GM19397 (cell line): ENCODE data around the gene TMEM184A.
"Not testable (repeated sequence)": the region's sequence is repeated elsewhere in the genome, so short reads cannot be mapped to it uniquely, and the experiment has no call there.

Experiments
- ATAC-seq: cut with Tn5 transposase; IDR thresholded peaks from one replicate; pipeline ENCODE4 v1.9.1; 2021; ENCODE audit warnings: mild to moderate bottlenecking, moderate library complexity; ENCODE audit not compliant: unreplicated experiment

Gene TMEM184A

DNA sequence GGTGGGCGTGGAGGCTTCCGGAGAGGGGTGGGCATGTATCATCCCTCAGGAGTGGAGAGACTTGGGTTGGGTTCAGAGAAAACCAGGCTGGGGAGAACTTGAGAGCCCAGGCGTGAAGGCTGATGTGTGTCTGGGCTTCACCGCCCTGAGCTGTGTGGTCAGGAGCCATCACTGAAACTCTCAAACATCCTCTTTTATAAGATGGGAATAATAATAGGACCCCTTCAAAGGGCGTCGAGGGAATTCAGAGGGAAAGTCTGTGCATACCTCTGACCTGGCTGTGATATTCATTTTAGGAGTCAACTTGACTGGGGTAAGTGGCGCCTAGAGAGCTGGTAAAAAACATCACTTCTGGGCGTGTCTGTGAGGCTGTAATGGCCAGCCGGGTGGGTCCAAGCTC is 34.9 kb upstream of the TMEM184A start:
- no peak for ATAC-seq

DNA sequence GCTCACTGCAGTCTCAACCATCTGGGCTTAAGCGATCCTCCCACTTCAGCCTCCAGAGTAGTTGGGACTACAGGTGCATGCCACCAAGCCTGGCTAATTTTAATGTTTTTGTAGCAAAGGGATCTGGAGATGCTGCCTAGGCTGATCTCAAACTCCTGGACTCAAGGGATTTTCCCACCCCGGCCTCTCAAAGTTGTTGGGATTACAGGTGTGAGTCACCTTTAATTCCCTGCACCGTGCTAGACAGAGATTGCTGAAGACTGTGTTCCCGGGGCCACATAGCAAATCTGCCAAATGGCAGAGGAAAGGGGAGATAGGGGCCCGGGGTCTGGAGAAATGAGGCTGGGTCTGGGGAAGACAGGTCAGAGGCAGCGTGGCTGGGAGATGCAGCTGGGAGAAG is 34.5 kb upstream of the TMEM184A start:
- ATAC-seq = no peak

DNA sequence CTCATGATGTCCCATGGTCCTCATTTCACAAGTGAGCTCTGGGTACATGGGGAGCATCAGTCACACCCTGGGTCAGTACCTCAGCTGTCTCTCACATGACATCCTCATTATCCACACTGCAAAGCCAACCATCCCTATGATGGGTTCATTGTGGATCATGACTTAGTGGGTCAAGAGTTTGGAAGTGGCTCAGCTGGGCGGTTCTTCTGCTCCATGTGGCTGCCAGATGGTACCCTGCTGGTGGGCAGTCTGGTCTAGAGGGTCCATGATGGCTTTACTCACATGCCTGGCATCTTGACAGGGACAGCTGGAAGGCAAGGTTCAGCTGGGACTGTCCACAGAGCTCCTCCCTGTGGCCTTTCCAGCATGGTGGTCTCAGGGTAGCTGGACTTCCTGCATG is 33.0 kb upstream of the TMEM184A start:
- ATAC-seq = no peak

DNA sequence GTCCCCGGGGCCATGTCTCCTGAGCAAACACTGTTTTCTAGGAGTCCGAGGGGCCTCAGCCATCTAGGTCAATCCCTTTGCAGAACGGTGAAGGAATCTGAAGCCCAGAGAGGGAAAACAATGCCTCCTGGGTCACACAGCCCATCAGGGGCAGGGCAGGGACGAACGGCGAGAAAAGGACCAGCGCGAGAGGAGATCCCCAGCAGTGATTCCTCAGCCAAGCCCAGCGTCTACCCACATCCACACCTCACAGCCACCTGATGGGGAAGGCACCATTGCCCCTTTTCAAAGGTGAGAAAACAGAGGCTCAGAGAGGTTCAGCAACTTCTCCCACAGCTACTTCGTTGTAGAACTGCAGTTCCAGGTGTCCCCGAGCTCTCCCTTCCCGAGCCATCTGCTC is 31.7 kb upstream of the TMEM184A start:
- no peak for ATAC-seq

DNA sequence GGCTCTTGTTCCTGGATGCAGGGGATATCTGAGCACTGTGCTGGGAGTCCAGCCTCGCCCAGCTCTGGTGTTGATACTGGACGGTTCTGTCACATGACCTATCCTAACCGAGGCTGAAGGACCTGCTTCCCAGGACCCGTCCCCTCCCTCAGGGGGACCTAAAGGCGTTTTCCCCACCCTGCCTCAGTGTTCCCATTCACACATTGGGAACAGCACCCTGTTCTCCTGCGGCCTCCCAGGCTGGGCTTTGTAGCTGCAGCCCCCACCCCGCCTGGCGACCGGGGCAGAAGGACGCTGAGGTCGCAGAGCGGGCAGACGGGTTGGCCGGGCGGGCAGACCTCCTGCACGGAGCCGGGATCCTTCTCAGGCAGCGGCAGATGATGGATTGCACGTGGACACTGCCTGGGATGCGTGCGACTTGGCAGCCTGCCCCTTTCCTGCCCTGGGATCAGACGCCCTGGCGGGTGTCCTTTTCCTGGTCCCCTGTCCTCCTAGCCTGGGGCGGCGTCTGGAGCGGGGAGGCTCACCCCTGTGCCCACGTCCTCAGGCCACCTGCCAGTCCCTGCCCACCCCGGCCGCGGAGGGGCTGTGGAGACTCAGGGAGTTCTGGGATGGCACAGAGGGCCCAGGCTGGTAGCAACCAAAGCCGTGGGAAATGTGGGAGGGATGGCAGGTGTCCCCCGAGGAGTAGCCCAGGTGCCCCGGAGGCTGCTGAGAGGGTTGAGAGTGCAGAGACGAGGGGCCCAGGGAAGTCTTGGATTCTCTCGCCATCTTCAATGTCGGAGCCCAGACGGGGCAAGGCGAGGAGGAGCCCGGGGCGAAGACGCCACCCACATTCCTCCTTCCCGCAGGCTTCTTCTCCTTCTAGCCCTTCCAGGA is 31.1 kb upstream of the TMEM184A start:
- no peak for ATAC-seq

DNA sequence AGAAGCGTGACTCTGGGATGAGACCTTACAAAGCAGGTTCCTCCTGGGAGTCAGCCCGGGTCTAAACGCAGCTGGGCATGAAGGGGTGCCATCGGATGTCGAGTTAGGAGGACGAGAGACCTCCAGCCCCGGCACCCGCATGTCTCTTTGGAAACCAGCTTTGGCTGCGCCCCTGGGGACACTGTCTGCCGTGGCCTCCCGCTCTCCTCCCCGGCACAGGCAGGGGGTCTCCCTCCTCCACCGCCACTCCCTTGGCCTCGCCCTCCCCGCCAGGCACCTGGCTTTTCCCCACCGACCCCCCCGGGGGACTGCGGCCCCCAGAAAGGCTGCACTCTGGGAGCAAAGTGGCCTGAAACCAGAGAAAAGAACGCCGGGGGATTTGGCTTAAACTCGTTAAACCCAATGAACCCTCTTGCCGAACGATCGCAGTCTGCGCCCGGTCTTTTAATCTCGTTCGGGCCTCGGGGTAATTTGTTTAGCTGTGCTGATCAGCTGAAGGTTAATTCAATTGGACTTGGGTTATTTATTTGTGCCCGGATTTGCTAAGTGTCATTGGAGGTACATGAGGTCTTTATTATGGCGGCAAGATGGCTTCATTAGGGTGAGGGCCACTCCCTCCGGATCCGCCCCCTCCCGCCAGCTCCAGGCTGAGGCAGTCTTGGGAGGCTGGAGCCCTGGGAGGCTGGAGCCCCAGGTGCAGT is 30.3 kb upstream of the TMEM184A start:
- no peak for ATAC-seq

DNA sequence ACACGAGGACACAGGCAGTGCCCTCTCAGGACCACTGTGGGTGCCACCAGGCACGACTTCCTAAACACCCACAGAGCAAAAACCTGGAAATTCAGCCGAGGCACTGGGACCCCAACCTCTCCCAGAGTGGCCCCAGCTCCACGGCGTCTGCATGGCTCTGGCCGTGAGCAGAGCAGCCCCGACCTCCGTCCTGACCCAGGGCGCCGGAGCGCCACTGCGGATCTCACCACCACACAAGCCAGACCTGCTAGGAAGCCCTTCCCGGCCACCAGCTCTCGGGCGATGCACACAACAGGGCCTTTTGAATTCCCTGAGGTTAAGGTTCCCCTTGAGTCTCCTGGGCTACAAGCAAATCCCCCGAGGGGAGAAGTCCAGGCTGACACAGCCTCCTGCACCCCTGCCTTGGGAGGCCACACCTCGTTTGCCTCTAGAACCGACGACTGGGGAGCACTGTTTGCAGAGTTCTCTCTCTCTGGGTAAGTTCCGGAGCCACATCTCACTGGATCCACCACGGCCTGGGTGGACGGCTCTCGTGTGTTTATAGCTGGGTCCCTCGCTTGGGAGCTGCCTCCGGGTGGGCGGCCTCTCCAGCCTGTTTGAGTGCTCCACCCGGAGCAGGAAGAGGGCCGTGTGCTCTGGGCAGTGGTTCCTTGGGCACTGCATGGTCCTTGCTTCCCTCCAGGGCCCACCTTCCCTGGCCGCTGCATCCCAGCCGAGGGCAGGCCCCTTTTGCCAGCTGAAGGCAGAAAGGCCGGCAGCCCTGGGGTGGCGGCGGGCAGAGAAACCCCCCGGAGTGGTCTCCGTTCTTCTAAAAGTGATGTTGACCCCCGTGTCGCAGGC is 29.4 kb upstream of the TMEM184A start:
- ATAC-seq = no peak

DNA sequence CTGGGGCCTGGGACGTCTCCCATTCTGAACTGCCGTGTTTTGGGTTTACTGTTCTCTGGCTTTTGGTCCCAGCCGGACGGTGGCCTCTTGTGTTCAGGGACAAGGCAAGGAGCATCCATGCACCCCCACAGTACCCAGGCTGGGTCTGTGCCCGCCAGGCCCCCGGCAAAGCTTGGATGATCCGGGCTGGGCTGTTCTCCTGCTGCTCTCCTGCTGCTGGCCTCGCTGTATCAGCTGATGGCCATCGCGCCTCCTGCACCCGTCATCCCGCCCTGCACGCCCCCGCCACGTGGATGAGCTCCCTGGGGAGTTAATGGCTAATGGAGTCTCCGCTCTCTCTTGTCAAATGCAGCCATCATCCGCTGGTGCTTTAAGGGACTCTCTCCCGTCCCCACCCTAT is 28.7 kb upstream of the TMEM184A start:
- ATAC-seq = no peak

DNA sequence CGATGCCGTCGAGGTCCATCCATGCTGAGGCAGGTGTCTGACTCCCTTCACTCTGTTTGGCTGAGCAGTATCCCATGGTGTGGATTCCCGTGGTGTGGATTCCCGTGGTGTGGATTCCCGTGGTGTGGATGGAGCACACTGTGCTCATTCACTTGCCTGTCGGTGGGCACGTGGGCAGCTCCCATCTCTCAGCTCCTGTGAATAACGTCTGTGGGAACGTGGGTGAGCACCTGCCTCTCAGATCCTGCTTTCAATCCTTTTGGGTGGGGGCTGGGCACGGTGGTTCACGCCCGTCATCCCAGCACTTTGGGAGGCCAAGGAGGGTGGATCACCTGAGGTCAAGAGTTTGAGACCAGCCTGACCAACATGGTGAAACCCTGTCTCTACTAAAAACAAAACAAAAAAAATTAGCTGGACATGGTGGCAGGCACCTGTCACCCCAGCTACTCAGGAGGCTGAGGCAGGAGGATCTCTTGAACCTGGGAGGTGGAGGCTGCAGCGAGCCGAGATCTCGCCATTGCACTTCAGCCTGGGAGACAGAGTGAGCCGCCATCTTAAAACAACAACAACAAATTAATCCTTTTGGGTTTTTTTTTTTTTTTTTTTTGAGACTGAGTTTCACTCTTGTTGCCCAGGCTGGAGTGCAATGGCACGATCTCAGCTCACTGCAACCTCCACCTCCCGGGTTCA is 27.4 kb upstream of the TMEM184A start:
- ATAC-seq = not testable (repeated sequence)

DNA sequence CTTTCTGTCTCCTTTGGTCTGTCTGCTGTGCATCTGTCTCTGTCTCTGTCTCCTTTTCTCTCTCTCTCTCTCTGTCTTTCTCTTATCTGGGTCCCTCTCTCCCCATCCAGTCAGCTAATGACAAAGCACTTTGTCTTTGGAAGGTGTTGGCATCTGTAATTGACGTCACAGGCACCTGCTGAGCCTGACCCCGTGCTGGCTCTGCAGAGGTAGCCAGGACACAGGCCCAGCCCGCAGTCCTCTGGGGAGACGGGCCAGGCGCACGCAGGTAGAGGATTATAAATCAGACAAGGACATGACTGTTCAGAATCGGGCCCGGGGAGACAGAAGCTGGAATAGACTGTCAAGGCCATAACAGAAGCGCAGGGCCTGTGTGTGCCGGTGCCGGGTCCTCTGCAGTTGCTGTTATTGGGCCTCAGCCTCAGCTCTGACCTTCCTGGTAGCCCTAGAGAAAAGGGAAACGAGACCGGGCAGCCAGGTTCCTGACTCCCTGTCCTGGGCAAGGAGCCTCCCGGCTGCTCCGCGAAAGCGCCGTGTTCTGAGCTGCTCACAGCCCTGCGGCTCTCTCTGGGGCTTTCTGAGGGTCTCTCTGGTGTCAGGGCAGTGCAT is 24.5 kb upstream of the TMEM184A start:
- ATAC-seq = no peak

DNA sequence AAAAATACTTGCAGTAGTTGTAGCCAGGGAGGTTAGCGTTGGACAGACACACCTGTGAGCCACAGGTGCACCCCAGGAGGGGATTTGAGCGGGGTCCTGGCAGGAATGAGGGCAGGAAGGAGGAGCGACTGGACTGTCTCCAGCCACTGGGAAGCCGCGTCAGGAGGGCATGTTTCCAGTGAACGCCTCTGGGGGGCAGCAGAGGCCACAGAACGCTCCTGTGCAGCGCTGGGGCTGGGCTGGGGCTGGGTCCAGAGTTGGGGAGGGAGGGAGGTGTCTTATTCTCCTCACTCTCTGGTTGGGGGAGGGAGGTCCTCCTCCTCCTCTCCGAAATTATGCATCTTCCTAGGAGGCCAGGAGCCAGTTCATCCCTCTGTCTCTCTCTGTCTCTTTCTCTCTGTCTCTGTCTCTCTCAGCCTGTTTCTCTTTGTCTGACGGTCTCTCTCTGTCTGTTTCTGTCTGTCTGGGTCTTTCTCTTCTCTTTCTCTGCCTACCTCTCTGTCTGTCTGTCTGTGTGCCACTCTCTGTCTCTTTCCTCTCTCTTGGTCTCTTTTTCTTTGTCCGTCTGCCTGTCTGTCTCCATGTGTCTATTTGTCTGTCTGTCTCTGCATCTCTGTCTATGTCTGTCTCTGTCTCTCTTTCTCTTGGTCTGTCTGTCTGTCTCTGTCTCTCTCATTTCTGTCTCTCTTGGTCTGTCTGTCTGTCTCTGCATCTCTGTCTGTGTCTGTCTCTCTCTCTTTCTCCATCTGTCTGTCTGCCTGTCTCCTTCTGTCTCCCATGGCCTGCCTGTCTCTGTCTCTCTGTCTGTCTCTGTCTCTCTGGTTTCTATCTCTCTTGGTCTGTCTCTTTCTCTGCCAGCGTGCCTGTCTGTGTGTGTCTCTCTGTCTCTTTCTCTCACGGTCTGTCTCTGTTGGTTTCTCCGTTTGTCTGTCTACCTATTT is 23.7 kb upstream of the TMEM184A start:
- no peak for ATAC-seq

DNA sequence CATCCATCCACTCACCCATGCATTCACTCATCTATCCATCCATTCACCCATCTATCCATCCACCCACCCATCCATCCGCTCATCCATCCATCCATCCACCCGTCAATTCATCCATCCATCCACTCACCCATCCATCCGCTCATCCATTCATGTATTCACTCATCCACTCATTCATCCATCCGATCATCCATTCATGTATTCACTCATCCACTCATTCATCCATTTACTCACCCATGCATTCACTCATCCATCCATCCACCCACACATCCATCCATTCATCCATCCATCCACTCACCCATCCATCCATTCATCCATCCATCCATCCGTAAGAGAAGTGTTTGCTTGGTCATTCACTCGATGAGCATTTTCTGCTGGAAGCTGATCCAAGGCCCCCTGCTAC is 22.5 kb upstream of the TMEM184A start:
- ATAC-seq = no peak

DNA sequence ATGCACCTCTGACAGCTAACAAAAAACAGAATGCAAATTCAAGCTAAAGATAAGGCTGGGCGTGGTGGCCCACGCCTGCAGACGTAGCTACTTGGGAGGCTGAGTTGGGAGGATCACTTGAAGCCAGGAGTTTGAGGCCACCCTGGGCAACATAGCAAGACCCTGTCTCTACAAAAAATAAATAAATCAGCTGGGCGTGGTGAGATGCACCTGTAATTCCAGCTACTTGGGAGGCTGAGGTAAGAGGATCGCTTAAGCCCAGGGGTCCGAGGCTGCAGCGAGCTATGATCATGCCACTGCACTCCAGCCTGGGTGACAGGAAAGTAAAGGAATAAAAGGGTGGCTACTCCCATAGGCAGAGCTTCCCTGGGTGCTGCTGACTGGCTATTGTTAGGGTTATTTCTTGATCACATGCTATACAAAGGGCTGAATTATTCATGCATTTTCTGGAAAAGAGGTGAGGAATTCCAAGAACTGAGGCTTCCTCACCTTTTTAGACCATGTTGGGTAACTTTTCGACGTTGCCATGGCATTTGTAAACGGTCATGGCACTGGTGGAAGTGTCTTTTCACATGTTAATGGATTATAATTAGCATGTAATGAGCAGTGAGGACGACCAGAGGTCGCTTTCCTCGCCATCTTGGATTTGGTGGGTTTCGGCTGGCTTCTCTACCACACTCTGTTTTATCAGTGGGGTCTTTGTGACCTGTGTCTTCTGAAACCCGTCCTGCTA is 20.7 kb upstream of the TMEM184A start:
- ATAC-seq = no peak

DNA sequence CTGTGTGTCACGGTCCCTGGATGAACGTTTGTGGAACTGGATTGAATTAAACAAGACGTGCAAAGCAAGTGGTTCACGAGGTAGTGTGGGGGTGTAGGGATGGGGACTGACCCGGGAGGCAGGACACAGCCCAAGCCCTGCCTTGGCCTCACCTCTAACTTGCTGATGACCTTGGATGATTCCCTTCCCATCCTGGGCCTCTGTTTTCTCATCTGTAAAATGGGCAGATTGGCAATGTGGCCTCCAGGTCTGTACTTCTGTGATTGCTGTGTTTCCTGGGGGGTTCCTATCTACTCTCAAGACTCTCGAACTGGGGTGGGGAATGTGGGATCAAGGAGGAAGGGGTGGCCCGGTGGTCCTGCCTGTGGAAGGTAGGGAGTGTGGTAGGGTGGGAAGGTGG is 19.8 kb upstream of the TMEM184A start:
- no peak for ATAC-seq

DNA sequence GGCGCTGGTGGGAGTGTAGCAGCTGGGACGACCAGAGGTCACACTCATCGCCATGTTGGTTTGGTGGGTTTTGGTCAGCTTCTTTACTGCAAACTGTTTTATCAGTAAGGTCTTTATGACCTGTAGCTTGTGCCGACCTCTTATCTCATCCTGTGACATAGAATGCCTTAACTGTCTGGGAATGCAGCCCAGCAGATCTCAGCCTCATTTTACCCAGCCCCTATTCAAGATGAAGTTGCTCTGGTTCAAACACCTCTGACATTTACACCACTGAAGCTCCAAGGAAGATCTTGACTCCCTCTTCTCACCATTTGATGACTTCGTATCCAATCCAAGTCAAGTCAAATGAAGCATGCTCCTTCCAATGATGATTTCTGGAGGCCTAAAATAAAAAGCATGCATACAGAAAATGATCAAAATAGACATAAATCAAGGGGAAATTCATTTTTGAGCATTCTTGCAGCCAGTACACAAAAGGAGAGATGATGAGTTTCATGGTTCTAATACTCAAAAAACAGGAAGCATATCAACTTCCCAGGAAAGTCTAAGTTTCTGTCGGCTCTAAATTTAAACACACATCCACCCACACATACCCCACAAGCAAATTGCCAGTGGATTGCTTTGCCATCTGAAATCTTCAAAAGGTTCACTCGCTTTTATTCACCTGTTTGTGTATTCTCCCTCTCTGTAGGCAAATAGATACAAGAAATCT is 16.3 kb upstream of the TMEM184A start:
- ATAC-seq = no peak

DNA sequence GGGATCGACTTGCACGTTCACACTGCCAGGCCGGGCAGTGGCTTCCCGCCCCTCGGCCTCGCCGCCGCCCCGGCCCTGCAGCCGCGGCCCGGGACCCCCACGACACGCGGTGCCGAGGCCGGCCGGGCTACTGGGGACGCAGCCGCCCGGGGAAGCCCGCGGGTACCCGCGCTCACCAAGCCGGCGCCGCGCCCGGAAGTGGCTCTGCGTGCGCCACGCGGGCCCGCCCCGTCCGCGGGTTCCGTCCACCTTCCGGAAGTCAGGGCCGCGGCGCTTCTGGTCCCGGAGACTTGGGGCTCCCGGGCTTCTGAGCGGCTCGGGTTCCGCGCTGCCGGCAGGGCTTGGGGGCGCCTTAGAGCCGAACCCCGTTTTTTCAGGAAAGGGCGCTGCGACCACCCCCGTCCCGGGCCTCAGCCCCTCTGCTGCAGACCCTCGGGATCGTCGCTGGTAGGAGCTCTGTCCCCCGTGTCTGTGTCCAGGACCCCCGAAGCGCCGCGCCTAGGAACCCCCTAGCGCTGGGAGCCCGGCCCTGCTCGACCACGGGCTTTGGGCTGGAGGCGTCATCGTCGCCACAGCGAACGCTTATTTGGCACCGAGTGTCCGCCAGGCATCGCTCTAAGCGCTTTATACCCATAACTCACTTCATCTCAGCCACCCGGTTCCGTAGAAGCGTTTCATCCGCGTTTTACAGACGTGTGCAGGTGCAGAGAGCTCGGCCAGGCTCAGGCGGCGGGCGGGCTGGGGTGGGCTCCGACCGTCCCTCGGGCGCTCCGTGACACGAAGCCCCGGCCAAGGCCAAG is 14.0 kb upstream of the TMEM184A start, which contains the start of gene PSMG3:
Gene PSMG3 (minus strand): TSS at position 200 of the 800 bp plus-strand sequence. CDS start 693 bp downstream, outside the sequence.
- ATAC-seq = peak; percentile 91

DNA sequence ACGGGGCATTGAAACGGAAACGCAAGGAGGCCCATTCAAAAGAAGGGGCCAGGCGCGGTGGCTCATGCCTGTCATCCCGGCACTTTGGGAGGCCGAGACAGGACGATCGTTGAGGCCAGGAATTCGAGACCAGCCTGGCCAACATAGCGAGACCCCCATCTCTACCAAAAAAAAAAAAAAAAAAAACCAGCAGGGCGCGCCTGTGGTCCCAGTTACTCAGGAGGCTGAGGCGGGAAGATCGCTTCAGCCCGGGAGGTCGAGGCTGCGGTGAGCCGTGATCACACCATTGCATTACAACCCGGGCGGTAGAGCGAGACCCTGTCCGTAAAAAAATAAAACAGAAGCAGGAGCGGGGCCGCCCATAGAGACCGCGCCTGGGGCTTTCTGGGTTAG is 13.4 kb upstream of the TMEM184A start:
- no peak for ATAC-seq
